GM19240 (cell line): ENCODE measurements around the gene TMEM74B.

Experiments
- DNase-seq: peaks from one replicate; pipeline ENCODE4 v3.0.0; 2011; ENCODE audit warnings: low spot score; ENCODE audit not compliant: insufficient read length

The TMEM74B gene

GRCh38 chr20:1205802-1206201, 21.0 kb upstream of the TMEM74B start:
- DNase-seq = no peak

- DNase-seq = no peak
Observed at GRCh38 chr20:1204576-1204975, 19.8 kb upstream of the TMEM74B start.

- no peak for DNase-seq
Observed at GRCh38 chr20:1204113-1204512, 19.3 kb upstream of the TMEM74B start.

- no peak for DNase-seq
Observed at GRCh38 chr20:1203630-1204029, 18.8 kb upstream of the TMEM74B start.

GRCh38 chr20:1202762-1203504, 18.2 kb upstream of the TMEM74B start, which contains the start of gene C20orf202:
Gene C20orf202, plus strand, starts transcription at chr20:1203454. Its CDS starts 132 bp downstream, at chr20:1203586.
- no peak for DNase-seq

GRCh38 chr20:1199964-1200363, 15.2 kb upstream of the TMEM74B start:
- no peak for DNase-seq

GRCh38 chr20:1199212-1199873, 14.6 kb upstream of the TMEM74B start:
- no peak for DNase-seq

- no peak for DNase-seq
Observed at GRCh38 chr20:1198751-1199150, 14.0 kb upstream of the TMEM74B start.

GRCh38 chr20:1197801-1198200, 13.0 kb upstream of the TMEM74B start:
- DNase-seq = no peak

- DNase-seq = no peak
Observed at GRCh38 chr20:1196634-1197033, 11.9 kb upstream of the TMEM74B start.

- DNase-seq = no peak
Observed at GRCh38 chr20:1195226-1195625, 10.4 kb upstream of the TMEM74B start.

GRCh38 chr20:1191299-1191698, 6.5 kb upstream of the TMEM74B start:
- DNase-seq = no peak

GRCh38 chr20:1190847-1191246, 6.1 kb upstream of the TMEM74B start:
- no peak for DNase-seq

- DNase-seq = no peak
Observed at GRCh38 chr20:1189827-1190226, 5.0 kb upstream of the TMEM74B start.

- DNase-seq = no peak
Observed at GRCh38 chr20:1188347-1188746, 3.6 kb upstream of the TMEM74B start.

GRCh38 chr20:1187605-1188171, 2.9 kb upstream of the TMEM74B start:
- no peak for DNase-seq

- no peak for DNase-seq
Observed at GRCh38 chr20:1186367-1186991, 1.7 kb upstream of the TMEM74B start.

- DNase-seq = no peak
Observed at GRCh38 chr20:1185790-1186334, 1.1 kb upstream of the TMEM74B start.

- DNase-seq = no peak
Observed at GRCh38 chr20:1185316-1185741, 548 bp upstream of the TMEM74B start.

- no peak for DNase-seq
Observed at GRCh38 chr20:1184260-1184637, 532 bp downstream of the TMEM74B start.

GRCh38 chr20:1183153-1183552, 1.6 kb downstream of the TMEM74B start:
- DNase-seq = no peak

- DNase-seq = no peak
Observed at GRCh38 chr20:1182106-1182505, 2.7 kb downstream of the TMEM74B start.
